Measurements from ENCODE around the gene TNIK.

GRCh38 chr3:171454041-171454440 is 6.2 kb downstream of the TNIK start:
- TF ChIP-seq CTCF (conservative IDR thresholded peaks at IDR 0.05) (no peak), ZFX (IDR thresholded peaks at IDR 0.05) (no peak)
